Keratinocyte (primary cell): Measurements from ENCODE around the gene PRELP. TPM values are rescaled to one million over a fixed set of nuclear protein-coding genes. Genes with fewer than 3 reads are reported as not detected.

Experiments used
- DNase-seq: peaks from one replicate; pipeline ENCODE4 v3.0.0-alpha.2; 2011; ENCODE audit warnings: low read depth, missing footprints, low spot score
- FAIRE-seq: peaks from 2 replicates; lab custom pipeline; 2011; peaks lifted over from hg19 to GRCh38; lab: Jason Lieb, UNC
- H2AFZ ChIP-seq: 2 replicates; pipeline ENCODE4 v1.6.0; 2012; ENCODE audit warnings: low read length, control low read depth, inconsistent platforms; ENCODE audit not compliant: control insufficient read depth
- H3K27ac ChIP-seq: 2 replicates; pipeline ENCODE4 v1.5.1; 2011; ENCODE audit warnings: low read length; ENCODE audit not compliant: control insufficient read depth, insufficient read depth
- H3K27me3 ChIP-seq: 3 replicates; pipeline ENCODE4 v1.6.0; 2011; ENCODE audit warnings: low read length; ENCODE audit not compliant: control insufficient read depth, insufficient read depth; ENCODE audit errors: extremely low read depth
- H3K36me3 ChIP-seq, 2 experiments: 2 replicates in 1 of 2; 3 replicates in 1 of 2; pipeline ENCODE4 v1.5.1; 2011; ENCODE audit warnings: low read length in 2 of 2, mild to moderate bottlenecking in 1 of 2; ENCODE audit not compliant: control insufficient read depth in 2 of 2, insufficient read depth in 2 of 2; ENCODE audit errors: extremely low read depth in 1 of 2
- H3K4me1 ChIP-seq: 3 replicates; pipeline ENCODE4 v1.5.1; 2011; ENCODE audit warnings: low read length; ENCODE audit not compliant: control insufficient read depth, insufficient read depth; ENCODE audit errors: extremely low read depth
- H3K4me2 ChIP-seq: 3 replicates; pipeline ENCODE4 v1.6.0; 2011; ENCODE audit warnings: low read depth, low read length; ENCODE audit not compliant: control insufficient read depth, insufficient read depth; ENCODE audit errors: extremely low read depth
- H3K4me3 ChIP-seq, 3 experiments: fragments of 200-600 bp in 1 of 3; sonication (generic) in 1 of 3; 2 replicates in 2 of 3; 3 replicates in 1 of 3; pipeline ENCODE4 v1.5.1; 2011 to 2016; ENCODE audit warnings: low read length in 3 of 3, mild to moderate bottlenecking in 3 of 3, control low read depth in 2 of 3, inconsistent platforms in 1 of 3, low read depth in 1 of 3, mixed read lengths in 1 of 3, mixed run types in 1 of 3, moderate library complexity in 1 of 3; ENCODE audit not compliant: control insufficient read depth in 2 of 3, insufficient read depth in 2 of 3; ENCODE audit errors: extremely low read depth in 1 of 3
- H3K79me2 ChIP-seq: 2 replicates; pipeline ENCODE4 v1.6.0; 2012; ENCODE audit warnings: low read length; ENCODE audit not compliant: control insufficient read depth, insufficient read depth
- H3K9ac ChIP-seq: 3 replicates; pipeline ENCODE4 v1.6.0; 2011; ENCODE audit warnings: low read length; ENCODE audit not compliant: control insufficient read depth, insufficient read depth; ENCODE audit errors: extremely low read depth
- H3K9me1 ChIP-seq: 3 replicates; pipeline ENCODE4 v1.6.0; 2011; ENCODE audit warnings: low read length; ENCODE audit not compliant: control insufficient read depth, insufficient read depth; ENCODE audit errors: extremely low read depth
- H3K9me3 ChIP-seq: 2 replicates; pipeline ENCODE4 v1.5.1; 2012; ENCODE audit warnings: low read depth, low read length; ENCODE audit not compliant: control insufficient read depth
- H4K20me1 ChIP-seq: 3 replicates; pipeline ENCODE4 v1.6.0; 2011; ENCODE audit warnings: low read length; ENCODE audit not compliant: control insufficient read depth, insufficient read depth; ENCODE audit errors: extremely low read depth
- EZH2 ChIP-seq: IDR thresholded peaks from one replicate; pipeline ENCODE4 v1.6.1; 2012; ENCODE audit warnings: inconsistent platforms, mild to moderate bottlenecking, low read length, moderate library complexity
- dilution Hi-C: fragments of 300-500 bp; cut with MboI; formaldehyde crosslinking; loops from one replicate; pipeline ENCODE4 v1.7.0; 2020; ENCODE audit warnings: low sequenced_read_pairs; ENCODE audit not compliant: extremely low pct_ligation_motif_present
- polyA plus RNA-seq, 5 experiments: library from polyadenylated mRNA; depleted of rRNA in 3 of 5; stranded (reverse) in 3 of 5; stranded (forward) in 1 of 5; unstranded in 1 of 5; fragments of >200 nt; gene quantifications; 1 replicate in 1 of 5; 2 replicates in 3 of 5; 3 replicates in 1 of 5; pipeline versions ENCODE4 v1.2.1 to v1.2.3, GENCODE V29; 2011 to 2012; ENCODE audit warnings: missing spikeins in 2 of 5, low read depth in 1 of 5, low replicate concordance in 1 of 5
- TF ChIP-seq, protein P1 (sequence below), 3 experiments: IDR thresholded peaks in 1 of 3; conservative IDR thresholded peaks in 1 of 3; optimal IDR thresholded peaks in 1 of 3; 2 replicates in 2 of 3; 3 replicates in 1 of 3; pipeline versions ENCODE3 to v1.5.1; 2011; ENCODE audit warnings: low read length in 3 of 3, mild to moderate bottlenecking in 3 of 3, moderate library complexity in 2 of 3, control low read depth in 1 of 3, inconsistent platforms in 1 of 3; ENCODE audit not compliant: insufficient read depth in 2 of 3; ENCODE audit errors: extremely low read depth in 1 of 3

The PRELP gene
- polyA plus RNA-seq, 1 donor (not counting 4 experiments of a cell fraction or from before 2014, with no cell fraction given): 0.01 TPM

DNA sequence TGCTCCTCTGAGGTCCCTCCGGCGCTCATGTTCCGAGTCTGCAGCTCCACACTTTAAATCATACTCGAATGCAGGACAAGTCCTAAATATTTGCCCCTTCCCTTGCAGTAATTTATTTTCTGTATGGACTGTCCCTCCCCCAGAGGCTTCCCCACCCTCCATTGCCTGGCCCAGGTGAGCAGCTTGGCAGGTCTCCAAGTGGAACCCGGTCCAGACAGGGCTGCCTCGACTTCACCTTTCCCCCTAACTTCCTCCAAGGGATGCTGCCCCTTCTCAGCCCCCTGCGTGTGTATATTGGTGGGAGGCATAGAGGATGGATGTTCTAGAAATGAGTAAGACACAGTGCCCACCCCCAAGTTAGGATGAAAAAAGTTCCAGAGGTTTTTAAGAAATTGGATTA lies 12.9 kb downstream of the PRELP start:
- Histone ChIP-seq H3K27me3 (peaks cover 4% of the 10 kb centered on the region), H3K4me2 (no peak overlapping the region), H3K79me2 (no peaks in the 10 kb centered on the region), H3K9me3 (no peaks in the 10 kb centered on the region), H3K4me3 (no peak overlapping the region), H3K9me1 (no peaks in the 10 kb centered on the region), H4K20me1 (no peaks in the 10 kb centered on the region), H3K9ac (no peak overlapping the region), H3K27ac (no peak overlapping the region), H2AFZ (no peak overlapping the region), H3K4me1 (no peaks in the 10 kb centered on the region), H3K36me3 (no peaks in the 10 kb centered on the region)
- dilution Hi-C loops: no loop called here
- TF ChIP-seq EZH2: no peak
- TF ChIP-seq, protein P1, sequence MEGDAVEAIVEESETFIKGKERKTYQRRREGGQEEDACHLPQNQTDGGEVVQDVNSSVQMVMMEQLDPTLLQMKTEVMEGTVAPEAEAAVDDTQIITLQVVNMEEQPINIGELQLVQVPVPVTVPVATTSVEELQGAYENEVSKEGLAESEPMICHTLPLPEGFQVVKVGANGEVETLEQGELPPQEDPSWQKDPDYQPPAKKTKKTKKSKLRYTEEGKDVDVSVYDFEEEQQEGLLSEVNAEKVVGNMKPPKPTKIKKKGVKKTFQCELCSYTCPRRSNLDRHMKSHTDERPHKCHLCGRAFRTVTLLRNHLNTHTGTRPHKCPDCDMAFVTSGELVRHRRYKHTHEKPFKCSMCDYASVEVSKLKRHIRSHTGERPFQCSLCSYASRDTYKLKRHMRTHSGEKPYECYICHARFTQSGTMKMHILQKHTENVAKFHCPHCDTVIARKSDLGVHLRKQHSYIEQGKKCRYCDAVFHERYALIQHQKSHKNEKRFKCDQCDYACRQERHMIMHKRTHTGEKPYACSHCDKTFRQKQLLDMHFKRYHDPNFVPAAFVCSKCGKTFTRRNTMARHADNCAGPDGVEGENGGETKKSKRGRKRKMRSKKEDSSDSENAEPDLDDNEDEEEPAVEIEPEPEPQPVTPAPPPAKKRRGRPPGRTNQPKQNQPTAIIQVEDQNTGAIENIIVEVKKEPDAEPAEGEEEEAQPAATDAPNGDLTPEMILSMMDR (optimal IDR thresholded peaks at IDR 0.05 in 1 of 3, IDR thresholded peaks at IDR 0.05 in 1 of 3, conservative IDR thresholded peaks at IDR 0.05 in 1 of 3; ENCODE audit: extremely low read depth in 1 of 3, insufficient read depth in 2 of 3, low read length in 3 of 3): no peak
- no peak for FAIRE-seq
- DNase-seq: no peak

DNA sequence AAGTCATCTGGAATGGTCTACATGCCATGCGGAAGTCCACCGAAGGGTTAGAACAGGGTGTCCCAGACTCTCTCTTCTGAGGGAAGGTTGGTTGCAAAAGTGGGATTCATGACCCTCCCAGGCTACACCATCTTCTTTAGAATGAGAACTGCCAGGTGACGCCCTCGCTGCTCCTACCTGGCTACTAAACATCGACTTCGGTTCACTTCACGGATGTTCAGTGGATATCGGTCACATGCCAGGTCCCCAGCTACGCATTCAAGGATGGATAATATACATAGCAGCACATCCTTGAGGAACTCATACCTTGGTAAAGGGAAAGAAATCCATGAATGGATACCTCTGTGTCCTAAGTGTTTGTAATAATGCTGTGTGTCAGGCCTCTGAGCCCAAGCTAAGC lies 15.0 kb downstream of the PRELP start:
- Histone ChIP-seq H3K27me3 (peaks cover 4% of the 10 kb centered on the region), H2AFZ (no peak overlapping the region), H3K9me3 (no peaks in the 10 kb centered on the region), H4K20me1 (no peaks in the 10 kb centered on the region), H3K9me1 (no peaks in the 10 kb centered on the region), H3K4me1 (no peaks in the 10 kb centered on the region), H3K27ac (no peak overlapping the region), H3K4me2 (no peak overlapping the region), H3K79me2 (no peaks in the 10 kb centered on the region), H3K36me3 (no peaks in the 10 kb centered on the region), H3K4me3 (no peak overlapping the region), H3K9ac (no peak overlapping the region)
- dilution Hi-C loops: no loop called here
- DNase-seq (no peak), FAIRE-seq (no peak)
- TF ChIP-seq, protein P1 (optimal IDR thresholded peaks at IDR 0.05 in 1 of 3, IDR thresholded peaks at IDR 0.05 in 1 of 3, conservative IDR thresholded peaks at IDR 0.05 in 1 of 3; ENCODE audit: extremely low read depth in 1 of 3, insufficient read depth in 2 of 3, low read length in 3 of 3): no peak
- no peak for TF ChIP-seq EZH2
